NCI-H526 treated with DMSO at 0.1 percent for 48 hours (cell line): ENCODE measurements around the gene XAGE3.
"Not testable (repeated sequence)": the region's sequence is repeated elsewhere in the genome, so short reads cannot be mapped to it uniquely, and the experiment has no call there.

Source experiments
- DNase-seq: peaks from one replicate; lab custom pipeline; 2025; lab: John Stamatoyannopoulos, UW

XAGE3 gene, protein sequence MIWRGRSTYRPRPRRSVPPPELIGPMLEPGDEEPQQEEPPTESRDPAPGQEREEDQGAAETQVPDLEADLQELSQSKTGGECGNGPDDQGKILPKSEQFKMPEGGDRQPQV

DNA sequence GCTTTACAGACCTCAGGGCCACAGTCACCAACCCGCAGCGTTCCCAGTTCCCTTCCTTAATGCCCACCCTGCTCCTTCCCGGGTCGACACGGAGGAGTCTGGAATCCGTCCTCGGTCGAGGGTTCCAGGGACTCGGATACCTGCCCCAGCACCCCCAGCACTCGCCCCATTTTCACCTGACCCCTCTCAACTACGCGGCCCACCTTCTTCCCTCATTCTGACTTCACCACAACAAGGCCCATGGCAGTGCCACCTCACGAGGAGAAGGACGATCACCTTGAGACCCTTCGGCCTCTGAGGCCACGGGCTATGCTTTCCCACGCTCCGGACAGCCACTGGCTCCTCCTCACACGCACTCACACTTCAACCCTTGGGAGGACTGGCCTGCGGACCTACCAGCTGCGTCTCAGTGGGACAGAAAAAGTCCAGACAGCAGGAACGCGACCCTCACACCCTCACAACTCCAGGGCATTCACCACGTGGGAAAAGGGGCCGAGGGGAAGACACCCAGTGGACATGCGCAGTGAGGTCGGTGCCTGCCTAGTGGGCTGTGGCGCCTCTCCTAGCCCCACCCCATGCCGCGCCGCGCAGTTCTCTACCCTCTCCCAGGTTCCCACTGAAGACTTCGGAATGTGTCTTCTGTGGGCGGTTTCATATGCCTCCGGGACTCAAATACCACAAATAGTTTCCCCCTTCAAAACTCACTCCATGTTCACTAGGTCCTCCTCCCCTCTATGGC lies at the start of gene XAGE3:
Gene XAGE3 (minus strand): TSS at position 474 of the 739 bp plus-strand sequence. CDS start 950 bp downstream, outside the sequence.
- no peak for DNase-seq

DNA sequence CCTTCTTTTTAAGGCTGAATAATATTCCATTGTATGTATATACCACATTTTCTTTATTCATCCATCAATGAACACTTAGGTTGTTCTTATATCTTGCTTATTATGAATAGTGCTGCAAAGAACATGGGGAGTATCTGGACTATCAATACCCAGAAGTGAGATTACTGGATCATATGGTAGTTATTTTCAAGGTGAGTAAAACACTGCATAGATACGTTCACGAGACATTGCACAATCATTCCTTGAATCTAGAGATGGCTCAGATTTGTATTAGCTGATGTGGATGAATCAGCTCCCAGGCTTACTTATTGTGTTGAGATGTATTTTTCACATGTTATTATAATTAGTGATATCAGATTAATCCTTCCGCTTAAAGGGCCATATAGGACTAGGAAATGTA lies 46.8 kb upstream of the XAGE3 start:
- not testable (repeated sequence) for DNase-seq

DNA sequence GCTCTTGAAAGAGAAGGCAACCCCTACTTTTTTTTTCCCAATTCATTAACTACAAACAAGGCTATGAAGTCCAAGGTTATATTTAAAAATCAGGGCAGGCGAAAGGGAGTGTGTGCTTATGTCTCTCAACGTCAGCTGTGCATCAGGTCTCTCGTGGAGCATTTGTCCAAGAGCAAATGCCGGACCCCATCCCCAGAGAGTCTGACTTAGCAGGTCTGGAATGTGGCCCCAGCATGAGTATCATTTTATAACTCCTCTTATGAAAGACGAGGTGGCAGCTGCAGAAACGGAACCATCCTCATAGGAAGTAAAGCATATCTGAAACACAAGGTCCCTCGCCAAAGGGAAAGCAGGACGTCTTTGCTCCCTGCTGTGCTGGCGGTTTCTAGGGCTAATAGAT lies 45.8 kb upstream of the XAGE3 start:
- not testable (repeated sequence) for DNase-seq

DNA sequence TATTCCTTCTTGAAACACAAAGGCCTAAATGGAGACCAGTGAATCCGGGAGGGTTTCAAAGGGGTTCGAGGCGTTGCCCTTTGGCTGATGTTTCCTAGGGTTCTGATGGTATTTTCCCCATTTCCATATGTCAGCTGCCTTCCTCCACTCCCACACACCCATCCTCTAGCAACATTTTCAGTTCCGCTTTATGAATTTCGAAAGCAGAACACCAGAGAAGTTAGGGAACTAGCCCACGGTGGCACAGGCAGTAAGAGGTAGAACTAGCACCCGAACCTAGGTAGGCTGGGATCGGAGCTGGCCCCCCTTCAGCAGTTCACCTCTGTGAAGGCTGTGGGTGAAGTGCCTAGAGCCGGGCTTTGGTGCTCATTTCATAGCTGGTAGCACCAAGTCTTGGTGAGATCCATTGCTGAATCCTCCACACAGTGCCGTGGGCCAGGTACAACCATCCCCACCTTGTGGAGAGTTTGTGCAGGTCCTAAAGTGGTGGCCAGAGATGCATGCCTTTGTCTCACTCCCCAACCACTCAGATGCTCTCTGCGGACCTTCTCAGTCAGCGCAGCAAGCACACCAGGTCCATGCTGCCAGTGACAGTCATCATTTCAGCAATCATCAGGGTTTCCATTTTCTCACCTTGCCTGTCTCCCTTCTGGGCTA lies 41.6 kb upstream of the XAGE3 start:
- DNase-seq: not testable (repeated sequence)

DNA sequence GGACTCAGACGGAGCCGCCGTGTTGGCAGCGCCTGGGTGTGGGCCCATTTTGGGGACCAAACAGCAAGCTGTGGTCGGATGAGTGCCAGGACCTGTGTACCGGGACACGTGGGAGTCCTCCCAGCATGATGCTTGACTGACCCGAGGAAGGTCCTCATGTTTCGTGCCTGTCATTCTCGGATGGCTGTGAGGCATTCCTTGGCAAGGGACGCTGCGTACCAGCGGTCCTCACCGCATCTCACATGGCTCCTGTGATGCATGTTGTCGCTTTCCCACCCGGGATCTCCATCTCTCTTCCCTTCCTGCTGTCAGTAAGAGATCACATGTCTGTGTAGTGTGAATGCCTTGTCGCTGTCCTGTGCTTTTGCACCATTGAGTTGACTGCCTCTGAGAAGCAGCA lies 40.0 kb upstream of the XAGE3 start:
- DNase-seq: not testable (repeated sequence)

DNA sequence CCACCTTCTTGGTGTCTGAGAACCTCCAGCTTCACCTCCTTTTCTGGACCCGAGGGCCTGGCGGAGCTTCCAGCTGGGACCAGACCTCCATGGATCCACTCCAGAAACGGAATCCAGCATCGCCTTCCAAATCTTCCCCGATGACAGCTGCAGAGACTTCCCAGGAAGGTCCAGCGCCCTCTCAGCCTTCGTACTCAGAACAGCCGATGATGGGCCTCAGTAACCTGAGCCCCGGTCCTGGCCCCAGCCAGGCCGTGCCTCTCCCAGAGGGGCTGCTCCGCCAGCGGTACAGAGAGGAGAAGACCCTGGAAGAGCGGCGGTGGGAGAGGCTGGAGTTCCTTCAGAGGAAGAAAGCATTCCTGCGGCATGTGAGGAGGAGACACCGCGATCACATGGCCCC lies 39.3 kb upstream of the XAGE3 start:
- DNase-seq: not testable (repeated sequence)

DNA sequence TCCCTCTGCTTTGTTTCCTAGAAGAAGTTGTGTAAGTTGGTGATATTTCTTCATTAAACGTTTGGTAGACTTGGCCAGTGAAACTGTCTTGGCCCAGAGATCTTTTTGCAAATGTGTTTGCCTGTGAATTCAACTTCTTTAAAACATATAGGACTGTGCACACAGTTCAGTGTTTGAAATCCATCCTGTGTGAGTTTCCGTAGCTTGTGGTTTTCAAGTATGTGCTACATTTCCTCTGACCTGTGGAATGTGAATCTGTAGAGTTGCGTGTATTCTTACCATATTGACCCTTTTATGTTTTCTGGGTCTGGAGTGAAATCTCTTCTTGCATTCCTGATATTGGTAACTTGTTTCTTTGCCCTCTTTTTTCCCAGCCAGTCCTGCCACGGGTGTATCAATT lies 38.2 kb upstream of the XAGE3 start:
- DNase-seq: not testable (repeated sequence)

DNA sequence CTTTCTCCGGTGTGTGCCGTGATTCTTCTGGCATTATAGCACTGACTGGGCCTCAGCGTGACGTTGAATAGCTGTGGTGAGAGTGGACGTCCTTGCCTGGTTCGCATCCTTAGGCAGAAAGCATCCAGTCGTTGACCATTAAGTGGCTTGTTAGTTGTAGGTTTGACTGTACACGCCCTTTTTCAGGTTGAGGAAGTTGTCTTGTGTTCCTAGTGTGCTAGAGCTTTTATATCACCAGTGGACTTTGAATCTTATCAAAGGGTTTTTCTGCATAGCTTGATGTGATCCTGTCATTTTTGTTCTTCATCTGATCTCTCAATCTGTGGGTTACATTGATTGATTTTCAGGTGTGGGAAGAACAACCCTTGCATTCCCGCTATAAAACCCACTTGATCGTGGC lies 37.6 kb upstream of the XAGE3 start:
- DNase-seq: not testable (repeated sequence)

DNA sequence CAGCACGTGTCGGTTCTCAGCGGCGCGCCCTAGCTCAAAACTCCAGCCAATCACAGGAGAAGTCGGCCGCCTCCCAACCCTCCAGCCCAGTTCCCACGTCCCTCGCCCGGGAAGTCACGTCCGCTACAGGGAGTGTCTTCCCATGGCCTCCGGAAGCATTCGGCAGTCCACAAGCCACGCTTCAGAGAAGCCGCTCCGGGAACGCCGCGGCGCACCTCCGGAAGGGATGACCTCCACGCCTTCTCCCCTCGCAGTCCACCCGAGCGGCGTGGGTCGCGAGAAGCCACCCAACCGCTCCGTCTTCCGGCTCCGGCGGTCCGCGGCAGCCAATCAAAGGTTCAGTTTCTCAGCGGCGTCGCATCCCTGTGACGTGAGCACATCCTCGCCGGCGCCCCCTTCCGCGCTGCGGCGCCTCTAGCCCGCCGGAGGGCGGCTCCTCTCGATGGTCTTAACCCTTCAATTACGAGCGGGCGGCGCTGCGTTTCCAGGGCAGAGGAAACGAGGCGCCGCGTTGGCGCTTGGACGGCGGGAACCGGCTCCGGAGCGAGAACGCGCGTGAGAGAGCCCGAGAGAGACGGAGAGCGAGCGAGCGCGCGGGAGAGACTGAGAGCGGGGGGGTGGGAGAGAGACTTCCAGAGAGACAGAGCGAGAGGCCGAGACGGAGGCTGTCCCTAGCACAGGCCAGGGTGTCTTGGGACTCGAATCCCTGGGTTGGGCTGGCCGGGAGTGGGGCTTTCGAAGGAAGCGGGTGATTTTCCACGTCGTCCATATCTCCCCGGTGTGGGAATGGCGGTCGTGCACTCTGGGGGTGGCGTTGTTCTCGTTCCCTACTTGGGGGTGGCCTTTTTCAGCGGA lies 29.2 kb upstream of the XAGE3 start, which contains the start of gene FAM156B:
Gene FAM156B (plus strand): TSS at position 476 of the 855 bp plus-strand sequence. CDS start 9,896 bp downstream, outside the sequence.
- DNase-seq: not testable (repeated sequence)

DNA sequence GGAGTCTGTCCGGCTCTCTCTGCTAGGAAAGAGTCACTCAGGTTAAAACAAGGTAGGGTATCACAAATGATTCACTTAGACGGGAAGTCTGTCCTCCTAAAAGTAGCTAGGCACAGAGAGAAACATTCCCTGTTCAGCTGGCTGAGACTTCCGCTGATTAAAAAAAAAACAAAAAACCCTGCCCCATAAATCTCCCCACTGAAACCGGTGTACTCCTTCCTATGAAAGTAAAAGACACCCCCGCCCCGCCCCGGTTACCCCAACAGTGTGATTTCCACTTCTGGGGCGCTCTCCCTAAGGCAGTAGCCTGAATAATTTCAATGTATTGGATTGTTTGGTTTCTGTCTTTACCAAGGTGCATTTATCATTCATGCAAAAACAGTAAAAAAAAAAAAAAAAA lies 28.6 kb upstream of the XAGE3 start:
- DNase-seq: not testable (repeated sequence)

DNA sequence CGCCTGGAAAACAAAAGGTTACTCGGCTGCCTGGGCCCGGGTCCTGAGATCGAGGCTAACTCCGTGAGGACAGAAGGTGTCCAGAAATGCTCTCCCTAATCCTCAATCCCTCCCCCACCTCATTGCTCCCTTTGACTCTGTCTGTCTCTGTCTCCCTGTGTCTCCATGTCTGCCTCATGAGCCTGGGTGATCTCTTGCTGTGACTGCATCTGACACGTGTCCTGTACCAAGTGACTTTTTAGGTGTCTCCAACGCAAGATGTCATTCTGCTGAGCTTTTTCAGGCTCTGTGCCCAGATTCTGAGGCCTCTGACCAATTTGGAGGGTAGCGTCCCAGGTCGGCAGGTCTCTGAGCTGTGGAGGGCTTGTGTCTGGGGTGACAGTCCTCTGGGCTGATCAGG lies 20.2 kb upstream of the XAGE3 start:
- not testable (repeated sequence) for DNase-seq

DNA sequence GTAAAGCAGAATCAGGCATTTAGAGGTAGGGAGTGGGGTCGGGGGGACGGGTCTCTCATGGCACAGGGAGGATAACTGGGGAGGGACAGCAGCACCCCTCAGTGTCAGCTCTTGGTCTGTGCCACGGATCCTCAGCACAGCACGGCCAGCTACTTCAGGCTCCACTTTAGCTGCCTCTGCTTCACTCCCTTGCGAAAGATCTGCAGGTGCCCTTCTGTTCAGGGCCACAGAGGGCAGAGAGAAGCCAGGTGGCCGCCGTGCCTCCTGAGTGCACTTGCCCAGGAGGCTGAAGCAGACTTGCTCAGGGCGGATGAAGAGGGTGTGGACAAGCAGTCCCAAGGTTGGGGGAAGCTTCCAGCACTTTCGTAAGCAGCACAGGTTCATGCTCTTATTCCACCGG lies 19.6 kb upstream of the XAGE3 start:
- not testable (repeated sequence) for DNase-seq

DNA sequence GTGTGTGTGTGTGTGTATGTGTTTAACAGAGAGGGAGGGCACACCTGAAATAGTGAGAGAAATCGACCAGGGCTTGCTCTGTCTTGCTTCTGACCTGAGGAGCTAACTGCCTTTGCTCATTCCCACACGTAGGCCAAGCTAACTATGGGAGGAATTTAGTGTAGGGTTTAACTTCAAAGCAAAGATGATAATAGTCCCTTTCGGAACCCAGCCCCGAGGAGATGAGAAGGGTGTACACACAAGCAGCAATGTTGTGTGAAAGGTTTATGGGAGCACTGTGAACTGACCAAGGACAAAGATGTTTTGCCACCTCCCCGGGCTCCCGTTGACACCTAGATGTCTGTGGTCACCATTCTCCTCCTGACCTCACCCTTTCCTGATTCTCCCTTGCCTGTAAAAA lies 8.5 kb upstream of the XAGE3 start:
- not testable (repeated sequence) for DNase-seq

DNA sequence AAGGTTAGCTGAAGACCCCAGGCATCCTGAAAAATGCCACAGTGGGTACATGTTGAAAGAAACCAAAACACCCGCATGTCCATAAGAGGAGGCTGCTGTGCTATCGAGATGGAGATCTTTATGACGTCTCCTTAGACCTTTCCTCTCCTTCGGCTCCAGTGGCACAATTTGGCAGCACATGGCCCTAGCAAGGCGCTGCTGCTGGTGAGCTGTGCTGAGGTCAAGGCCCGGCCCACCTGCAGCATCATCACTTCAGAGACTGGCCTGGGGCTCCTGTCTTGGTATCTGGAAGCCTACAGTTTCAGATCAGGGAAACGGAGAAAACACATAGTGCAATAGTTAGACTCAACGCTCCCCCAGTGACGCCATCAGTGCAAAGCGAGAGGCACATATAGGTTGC lies 7.6 kb upstream of the XAGE3 start:
- not testable (repeated sequence) for DNase-seq

DNA sequence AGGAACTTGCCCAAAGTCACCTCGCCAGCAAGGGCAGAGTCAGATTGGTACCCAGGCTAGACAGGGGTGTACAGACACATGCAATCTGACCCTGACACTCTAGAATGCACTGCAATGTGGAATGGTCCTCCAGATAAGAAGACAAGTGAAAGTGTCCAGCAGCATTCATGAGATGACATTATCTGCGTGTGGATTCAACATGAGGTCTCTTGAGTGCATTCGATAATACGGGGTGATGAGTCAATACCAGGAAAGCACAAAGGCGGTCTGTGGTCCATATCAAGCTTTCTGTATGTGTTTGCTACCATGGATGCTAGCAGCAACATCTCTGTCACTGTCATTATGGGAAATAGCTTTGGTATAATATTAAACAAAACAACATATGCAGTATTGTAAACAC lies 6.8 kb upstream of the XAGE3 start:
- no peak for DNase-seq

DNA sequence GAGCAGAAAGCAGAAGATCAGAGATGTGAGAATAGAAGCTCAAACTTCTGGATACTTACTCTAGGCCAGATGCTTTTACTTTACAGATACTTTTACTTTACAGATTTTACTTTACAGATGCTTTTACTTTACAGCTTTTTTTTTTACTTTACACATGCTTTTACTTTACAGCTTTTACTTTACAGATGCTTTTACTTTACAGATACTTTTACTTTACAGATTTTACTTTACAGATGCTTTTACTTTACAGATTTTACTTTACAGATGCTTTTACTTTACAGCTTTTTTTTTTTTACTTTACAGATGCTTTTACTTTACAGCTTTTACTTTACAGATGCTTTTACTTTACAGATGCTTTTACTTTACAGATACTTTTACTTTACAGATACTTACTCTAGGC lies 5.9 kb upstream of the XAGE3 start:
- not testable (repeated sequence) for DNase-seq

DNA sequence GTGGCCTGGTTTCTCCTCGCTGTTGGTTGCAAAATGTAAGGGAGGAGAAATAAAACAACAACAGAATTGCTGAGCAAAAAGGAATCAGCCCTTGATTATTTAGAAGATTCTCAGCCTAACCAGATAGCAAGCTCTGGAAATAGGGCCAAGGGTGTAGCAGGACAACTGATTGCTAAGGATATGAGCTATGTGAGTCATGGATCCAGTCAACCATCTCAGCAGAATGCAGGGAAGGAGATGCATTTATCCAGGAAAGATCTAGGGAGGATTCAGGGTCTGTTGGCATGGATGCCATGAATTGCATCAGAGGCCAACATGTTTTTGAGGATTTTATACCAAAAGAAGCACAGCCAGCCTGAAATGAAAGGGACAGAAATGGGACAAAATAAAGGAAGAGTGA lies 2.2 kb upstream of the XAGE3 start:
- DNase-seq: no peak

DNA sequence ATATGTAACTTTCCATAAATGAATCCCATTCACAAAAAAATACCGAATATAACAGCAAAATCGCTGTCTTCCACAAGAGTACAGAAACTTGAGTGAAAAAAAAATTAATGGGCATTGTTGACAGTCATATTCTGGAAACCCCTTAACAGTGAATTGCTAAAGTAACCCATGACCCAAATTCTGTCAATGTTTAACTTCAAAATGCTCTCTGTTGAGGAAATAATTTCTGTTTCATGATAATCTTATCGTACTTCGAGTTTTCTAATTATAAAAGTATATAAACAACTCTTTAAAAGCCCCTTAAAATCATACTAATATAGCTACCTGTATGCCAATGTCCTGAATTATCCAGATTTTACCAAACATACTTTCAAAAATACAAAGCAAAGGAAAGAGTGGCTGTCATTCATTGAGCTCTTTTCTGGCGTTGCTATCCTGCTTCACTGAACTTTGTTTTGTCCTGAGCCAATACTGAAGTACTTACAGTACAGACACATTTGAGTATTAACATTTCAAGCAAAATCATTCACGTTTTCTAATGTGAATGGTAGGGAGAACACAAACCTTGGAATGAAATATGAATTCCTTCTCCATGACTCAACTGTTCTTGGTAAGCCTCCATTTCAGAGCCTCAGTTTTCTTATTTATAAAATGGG lies 2.4 kb downstream of the XAGE3 start:
- DNase-seq: no peak

DNA sequence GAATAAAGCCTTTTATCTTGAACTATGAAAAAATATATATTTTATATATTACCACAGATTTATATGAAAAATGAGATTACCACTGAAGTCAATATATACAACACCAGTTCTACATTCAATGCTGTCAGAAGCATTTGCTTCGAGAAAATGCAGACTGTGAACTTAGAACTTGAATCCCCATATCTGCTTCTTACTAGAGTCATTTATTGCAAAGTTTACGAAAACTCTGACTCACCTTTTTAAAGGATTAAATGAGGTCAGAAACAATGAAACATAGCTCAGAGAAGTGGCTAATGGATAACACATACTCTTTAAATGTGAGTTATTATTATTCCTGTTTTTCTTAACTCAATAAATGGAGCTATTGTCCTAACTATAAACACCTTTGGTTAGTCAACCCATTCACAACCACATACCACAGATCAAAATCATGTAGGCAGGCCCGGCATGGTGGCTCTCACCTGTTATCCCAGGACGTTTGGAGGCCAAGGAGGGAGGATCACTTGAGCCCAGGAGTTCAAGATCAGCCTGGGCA lies 10.8 kb downstream of the XAGE3 start:
- not testable (repeated sequence) for DNase-seq

DNA sequence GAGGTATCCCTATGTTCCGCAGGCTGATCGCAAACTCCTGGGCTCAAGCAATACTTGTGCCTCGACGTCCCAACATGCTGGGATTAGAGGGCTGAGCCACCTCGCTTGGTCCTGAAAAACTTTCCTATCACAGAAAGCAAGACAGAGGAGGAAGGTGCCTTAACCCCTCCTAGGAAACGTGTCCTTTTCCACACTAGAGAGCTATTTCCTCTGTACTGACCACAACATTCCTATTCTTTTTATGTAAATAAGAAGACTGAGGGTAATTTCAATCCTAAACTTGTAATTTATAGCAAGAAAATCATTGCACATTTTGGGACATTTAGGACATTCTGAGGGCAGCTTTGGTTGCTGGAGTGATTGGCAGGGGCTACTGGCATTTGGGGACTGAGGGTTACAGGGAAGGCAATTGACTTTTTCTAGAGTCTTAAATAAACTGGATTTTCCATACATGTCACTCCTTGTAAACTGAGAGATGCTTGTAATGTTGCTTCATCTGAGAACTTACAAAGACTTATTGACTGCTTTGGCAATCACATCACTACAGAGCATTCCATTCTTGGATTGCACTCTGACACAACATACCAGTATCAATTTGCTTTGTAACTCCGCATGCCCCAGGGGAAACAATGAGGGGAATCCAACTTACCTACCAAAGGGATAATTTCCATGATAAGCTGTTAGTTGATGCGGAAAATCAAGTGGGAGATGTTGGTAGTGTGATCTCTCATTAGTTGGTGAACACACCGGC lies 15.6 kb downstream of the XAGE3 start:
- no peak for DNase-seq

DNA sequence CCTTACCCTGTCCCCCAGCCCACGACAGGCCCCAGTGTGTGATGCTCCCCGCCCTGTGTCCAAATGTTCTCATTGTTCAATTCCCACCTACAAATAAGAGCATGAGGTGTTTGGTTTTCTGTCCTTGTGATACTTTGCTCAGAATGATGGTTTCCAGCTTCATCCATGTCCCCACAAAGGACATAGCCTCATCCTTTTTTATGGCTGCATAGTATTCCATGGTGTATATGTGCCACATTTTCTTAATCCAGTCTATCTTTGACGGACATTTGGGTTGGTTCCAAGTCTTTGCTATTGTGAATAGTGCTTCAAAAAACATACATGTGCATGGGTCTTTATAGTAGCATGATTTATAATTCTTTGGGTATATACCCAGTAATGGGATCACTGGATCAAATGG lies 24.3 kb downstream of the XAGE3 start:
- not testable (repeated sequence) for DNase-seq
